Stimulated activated effector memory CD8-positive, alpha-beta T cell treated with anti-CD3 and anti-CD28 coated beads, Interleukin-12 subunit alpha, Interleukin-12 subunit beta, amount 100 ng/mL, for 72 hours (primary cell): Measurements from ENCODE around the gene NEURL1.
A peak's percentile ranks its signal among the peaks of the same experiment; 100 is the strongest.

ENCODE experiments used
- ATAC-seq: fragments of 150-1000 bp; cut with Tn5 transposase; 2 replicates; pipeline ENCODE4 v1.10.0; 2021
- DNase-seq, 2 donors: peaks; one replicate each; pipeline ENCODE4 v3.0.0; 2021 to 2022; ENCODE audit warnings: low spot score in 2 of 2
- H3K27ac Mint-ChIP-seq: one replicate; pipeline ENCODE4 v1.8.0; 2022; ENCODE audit warnings: mild to moderate bottlenecking, mixed read lengths
- H3K36me3 Mint-ChIP-seq: one replicate; pipeline ENCODE4 v1.8.0; 2022; ENCODE audit warnings: mild to moderate bottlenecking, mixed read lengths
- H3K4me1 Mint-ChIP-seq: one replicate; pipeline ENCODE4 v1.8.0; 2022; ENCODE audit warnings: mixed read lengths
- H3K4me3 Mint-ChIP-seq: one replicate; pipeline ENCODE4 v1.8.0; 2022; ENCODE audit warnings: mild to moderate bottlenecking, mixed read lengths
- H3K9me3 Mint-ChIP-seq: one replicate; pipeline ENCODE4 v1.8.0; 2022; ENCODE audit warnings: mixed read lengths

NEURL1 gene

GRCh38 chr10:103564116-103564501, 70.6 kb downstream of the NEURL1 start:
- H3K9me3 Mint-ChIP-seq, result no peaks in the 10 kb centered on the region
- DNase-seq (no peak), ATAC-seq (no peak)
- no peak overlapping the region for H3K27ac Mint-ChIP-seq
- no peak overlapping the region for H3K4me3 Mint-ChIP-seq
- peaks cover 6% of the 10 kb centered on the region for H3K4me1 Mint-ChIP-seq
- H3K36me3 Mint-ChIP-seq, result peaks cover 6% of the 10 kb centered on the region

GRCh38 chr10:103564776-103565520, 71.4 kb downstream of the NEURL1 start:
- DNase-seq, result peak; percentile 44 to 78

GRCh38 chr10:103566536-103566935, 73.0 kb downstream of the NEURL1 start:
- Mint-ChIP-seq H3K36me3 (peaks cover 6% of the 10 kb centered on the region), H3K27ac (no peak overlapping the region), H3K9me3 (no peaks in the 10 kb centered on the region), H3K4me3 (no peak overlapping the region), H3K4me1 (peaks cover 6% of the 10 kb centered on the region)
- no peak for DNase-seq
- ATAC-seq, result no peak

More at GRCh38 chr10:103564776-103565520, 71.4 kb downstream of the NEURL1 start:
- Mint-ChIP-seq H3K27ac (no peak overlapping the region), H3K9me3 (no peaks in the 10 kb centered on the region), H3K4me3 (no peak overlapping the region), H3K4me1 (peaks cover 6% of the 10 kb centered on the region), H3K36me3 (peaks cover 6% of the 10 kb centered on the region)
- peak; percentile 61 for ATAC-seq

DNA sequence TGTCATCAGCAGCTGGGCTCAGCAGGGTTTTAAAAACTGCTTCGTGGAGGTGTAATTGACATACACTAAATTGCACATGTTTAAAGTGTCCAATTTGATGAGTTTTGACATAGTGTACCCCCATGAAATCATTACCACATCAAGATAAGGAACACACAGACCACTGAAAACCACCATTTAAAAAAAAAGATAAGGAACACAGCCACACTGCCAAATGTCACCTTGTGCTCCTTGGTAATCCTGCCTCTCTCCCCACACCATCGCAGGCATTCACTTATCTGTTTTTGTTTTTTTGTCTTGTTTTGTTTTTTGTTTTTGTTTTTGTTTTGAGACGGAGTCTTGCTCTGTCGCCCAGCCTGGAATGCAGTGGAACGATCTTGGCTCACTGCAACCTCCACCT, 75.0 kb downstream of the NEURL1 start:
- ATAC-seq (no peak), DNase-seq (no peak)
- H3K27ac Mint-ChIP-seq, result no peak overlapping the region
- H3K4me3 Mint-ChIP-seq, result no peak overlapping the region
- no peaks in the 10 kb centered on the region for H3K9me3 Mint-ChIP-seq
- peaks cover 6% of the 10 kb centered on the region for H3K36me3 Mint-ChIP-seq
- H3K4me1 Mint-ChIP-seq, result peaks cover 6% of the 10 kb centered on the region

DNA sequence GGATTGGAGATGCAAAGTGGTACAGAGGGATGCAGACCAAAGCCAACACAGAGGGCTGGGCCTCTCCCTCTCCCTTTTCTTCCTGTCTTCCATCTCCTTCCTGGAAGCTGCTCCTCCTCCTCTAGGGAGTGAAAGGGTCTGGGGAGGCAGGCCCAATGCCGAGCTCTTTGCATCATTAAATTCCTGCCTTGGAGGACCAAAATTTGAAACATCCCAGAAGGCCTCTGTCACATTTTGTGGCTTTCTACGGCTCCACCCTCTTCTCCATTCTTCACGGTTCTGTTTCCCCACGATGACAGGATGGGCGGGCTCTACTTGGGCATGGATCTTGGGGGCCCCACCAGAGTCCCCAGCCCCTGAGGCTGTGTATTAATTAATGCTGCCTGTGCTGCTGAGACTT, 76.4 kb downstream of the NEURL1 start:
- ATAC-seq, result no peak
- peaks cover 2% of the 10 kb centered on the region for H3K36me3 Mint-ChIP-seq
- no peak for DNase-seq
- no peak overlapping the region for H3K4me3 Mint-ChIP-seq
- no peaks in the 10 kb centered on the region for H3K9me3 Mint-ChIP-seq
- H3K27ac Mint-ChIP-seq, result no peak overlapping the region
- H3K4me1 Mint-ChIP-seq, result peaks cover 2% of the 10 kb centered on the region

- no peak for ATAC-seq
- Mint-ChIP-seq H3K4me3 (no peak overlapping the region), H3K4me1 (no peaks in the 10 kb centered on the region), H3K36me3 (no peaks in the 10 kb centered on the region), H3K9me3 (no peaks in the 10 kb centered on the region), H3K27ac (no peak overlapping the region)
- no peak for DNase-seq
Measured at GRCh38 chr10:103570844-103571655, 77.5 kb downstream of the NEURL1 start.

- ATAC-seq, result no peak
- H3K36me3 Mint-ChIP-seq, result no peaks in the 10 kb centered on the region
- no peak overlapping the region for H3K27ac Mint-ChIP-seq
- H3K9me3 Mint-ChIP-seq, result no peaks in the 10 kb centered on the region
- DNase-seq, result no peak
- no peak overlapping the region for H3K4me3 Mint-ChIP-seq
- no peaks in the 10 kb centered on the region for H3K4me1 Mint-ChIP-seq
Measured at GRCh38 chr10:103571656-103571975, 78.1 kb downstream of the NEURL1 start.

- Mint-ChIP-seq H3K36me3 (no peaks in the 10 kb centered on the region), H3K4me3 (no peak overlapping the region), H3K4me1 (no peaks in the 10 kb centered on the region), H3K27ac (no peak overlapping the region), H3K9me3 (no peaks in the 10 kb centered on the region)
- ATAC-seq (no peak), DNase-seq (no peak)
Measured at GRCh38 chr10:103572347-103573204, 79.1 kb downstream of the NEURL1 start.

GRCh38 chr10:103573205-103573487, 79.6 kb downstream of the NEURL1 start:
- no peak overlapping the region for H3K27ac Mint-ChIP-seq
- H3K4me1 Mint-ChIP-seq, result no peaks in the 10 kb centered on the region
- H3K4me3 Mint-ChIP-seq, result no peak overlapping the region
- H3K36me3 Mint-ChIP-seq, result no peaks in the 10 kb centered on the region
- ATAC-seq (no peak), DNase-seq (no peak)
- H3K9me3 Mint-ChIP-seq, result no peaks in the 10 kb centered on the region

DNA sequence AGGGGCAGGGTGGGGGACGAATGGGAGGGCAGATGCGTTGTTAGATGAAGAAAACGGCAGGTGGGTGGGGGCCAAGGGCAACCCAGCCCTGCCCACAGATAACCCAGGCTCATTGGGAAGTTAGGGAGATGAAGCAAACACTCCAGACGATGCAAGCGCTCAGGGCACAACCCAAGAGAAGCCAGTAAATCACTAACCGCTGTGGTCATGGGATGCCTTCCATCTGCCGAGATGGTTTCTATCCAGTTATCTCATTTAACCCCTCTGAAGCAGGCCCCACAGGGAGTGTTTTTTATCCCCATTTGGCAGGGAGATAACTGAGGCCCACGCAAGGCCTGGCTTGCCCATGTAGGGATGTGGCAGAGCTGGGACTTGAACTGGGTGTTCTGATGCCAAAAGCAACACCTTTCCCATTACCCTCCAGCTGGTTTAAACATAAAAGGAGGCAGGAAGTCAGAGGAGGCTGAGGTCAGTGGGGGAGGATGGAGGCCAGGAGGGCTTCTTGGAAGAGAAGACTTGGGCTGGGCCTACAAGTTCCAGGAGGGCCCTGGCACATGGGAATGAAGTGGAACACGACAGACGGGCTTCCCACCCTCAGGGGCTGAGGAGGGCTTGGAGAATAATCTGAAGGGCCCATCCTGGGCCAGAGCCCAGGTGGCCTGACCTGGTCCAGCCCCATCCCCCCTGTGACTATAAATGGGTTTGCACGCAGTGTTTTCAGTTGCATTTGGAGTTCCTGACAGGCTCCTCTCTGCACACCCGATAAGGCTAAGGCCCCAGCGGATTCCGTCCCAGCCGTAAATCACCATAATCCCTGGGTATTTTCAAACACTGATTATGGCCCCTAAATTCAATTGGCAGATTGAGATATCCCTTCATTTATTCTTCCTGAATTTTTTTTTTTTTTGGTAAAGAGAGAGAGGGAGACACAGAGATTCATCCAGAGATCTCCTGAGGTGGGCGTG, 80.9 kb downstream of the NEURL1 start:
- Mint-ChIP-seq H3K4me3 (no peak overlapping the region), H3K9me3 (no peaks in the 10 kb centered on the region), H3K27ac (no peak overlapping the region), H3K4me1 (no peaks in the 10 kb centered on the region), H3K36me3 (no peaks in the 10 kb centered on the region)
- ATAC-seq (no peak), DNase-seq (no peak)

- ATAC-seq, result no peak
- H3K4me3 Mint-ChIP-seq, result no peak overlapping the region
- H3K9me3 Mint-ChIP-seq, result no peaks in the 10 kb centered on the region
Measured at GRCh38 chr10:103575416-103576075, 82.0 kb downstream of the NEURL1 start.

DNA sequence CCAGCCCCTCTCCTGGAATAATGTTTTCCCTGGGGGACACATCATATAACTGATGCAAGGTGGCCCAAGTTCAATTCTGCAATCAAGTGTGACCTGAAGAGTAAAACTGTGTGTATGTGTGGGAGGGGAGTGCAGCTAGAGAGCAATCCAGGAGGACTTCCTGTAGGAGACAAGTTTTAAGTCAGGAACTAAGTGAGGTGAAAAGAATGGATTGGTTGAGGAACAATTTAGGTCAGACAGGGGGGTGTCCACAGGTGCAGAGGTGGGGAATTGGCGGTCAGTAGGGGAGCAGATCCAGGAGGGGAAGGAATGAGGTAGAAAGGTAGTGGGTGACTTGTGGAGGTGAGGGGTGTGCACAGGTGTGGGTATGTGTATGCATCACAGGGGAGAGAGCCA, 82.6 kb downstream of the NEURL1 start:
- peak overlapping the region; percentile 6 for H3K27ac Mint-ChIP-seq
- no peak overlapping the region for H3K4me3 Mint-ChIP-seq
- no peaks in the 10 kb centered on the region for H3K36me3 Mint-ChIP-seq
- H3K9me3 Mint-ChIP-seq, result no peaks in the 10 kb centered on the region
- ATAC-seq (no peak), DNase-seq (no peak)
- no peaks in the 10 kb centered on the region for H3K4me1 Mint-ChIP-seq

More at GRCh38 chr10:103575416-103576075, 82.0 kb downstream of the NEURL1 start:
- no peak for DNase-seq
- H3K27ac Mint-ChIP-seq, result peak overlapping the region; percentile 6
- no peaks in the 10 kb centered on the region for H3K4me1 Mint-ChIP-seq
- H3K36me3 Mint-ChIP-seq, result no peaks in the 10 kb centered on the region

DNA sequence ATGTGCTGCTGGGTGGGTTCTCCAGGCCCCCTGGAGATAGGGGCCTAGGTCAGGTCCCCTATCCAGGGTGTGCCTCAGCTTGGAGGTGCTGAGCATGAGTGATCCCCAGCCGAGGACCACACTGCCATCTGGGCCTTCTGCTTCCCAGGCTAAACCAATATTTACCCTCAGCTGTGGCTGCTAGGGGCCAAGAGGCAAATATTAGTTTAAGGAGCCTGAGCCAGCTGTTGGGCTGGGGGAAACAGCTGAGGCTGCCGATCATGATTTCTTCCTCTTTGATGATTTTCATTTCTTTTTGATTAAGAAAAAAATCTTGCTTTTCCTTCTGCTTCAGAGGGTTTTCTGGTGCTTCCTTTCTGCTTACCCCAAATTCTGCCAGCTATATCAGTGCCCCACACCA, 83.4 kb downstream of the NEURL1 start:
- H3K27ac Mint-ChIP-seq, result no peak overlapping the region
- H3K9me3 Mint-ChIP-seq, result no peaks in the 10 kb centered on the region
- no peak overlapping the region for H3K4me3 Mint-ChIP-seq
- DNase-seq (no peak), ATAC-seq (no peak)
- no peaks in the 10 kb centered on the region for H3K36me3 Mint-ChIP-seq
- H3K4me1 Mint-ChIP-seq, result no peaks in the 10 kb centered on the region

- Mint-ChIP-seq H3K9me3 (no peaks in the 10 kb centered on the region), H3K4me1 (peaks cover 3% of the 10 kb centered on the region), H3K36me3 (no peaks in the 10 kb centered on the region), H3K27ac (no peak overlapping the region), H3K4me3 (no peak overlapping the region)
- ATAC-seq, result no peak
- no peak for DNase-seq
Measured at GRCh38 chr10:103578782-103579382, 85.4 kb downstream of the NEURL1 start.
